ENCODE measurements around the gene SLC11A2.
"Not testable (repeated sequence)": the region's sequence is repeated elsewhere in the genome, so short reads cannot be mapped to it uniquely, and the experiment has no call there.

Gene SLC11A2

DNA sequence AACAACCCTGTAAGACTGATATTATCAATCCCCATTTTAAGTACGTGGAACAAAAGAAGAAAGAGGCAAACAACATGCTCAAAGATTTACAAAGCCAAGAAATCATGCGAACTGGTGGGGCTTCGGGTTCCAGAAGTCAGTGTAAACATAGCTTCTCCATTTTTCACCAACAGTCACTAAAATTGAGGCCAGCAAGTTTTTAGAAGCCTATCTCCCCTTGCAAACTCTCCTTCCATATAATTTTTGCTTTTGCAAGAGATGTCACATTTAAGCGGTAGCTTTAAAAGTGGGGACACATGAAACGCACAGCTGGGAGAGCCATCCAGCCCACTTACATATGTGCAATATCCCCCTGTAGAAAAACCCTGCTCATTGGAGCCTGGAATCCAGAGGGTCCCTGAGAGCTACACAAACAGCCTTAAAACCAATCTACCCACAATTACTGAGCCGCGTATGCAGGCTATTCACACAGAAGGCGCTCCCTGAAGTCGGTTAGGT lies 797 bp downstream of the SLC11A2 start:
- DNase-seq, result no peak

DNA sequence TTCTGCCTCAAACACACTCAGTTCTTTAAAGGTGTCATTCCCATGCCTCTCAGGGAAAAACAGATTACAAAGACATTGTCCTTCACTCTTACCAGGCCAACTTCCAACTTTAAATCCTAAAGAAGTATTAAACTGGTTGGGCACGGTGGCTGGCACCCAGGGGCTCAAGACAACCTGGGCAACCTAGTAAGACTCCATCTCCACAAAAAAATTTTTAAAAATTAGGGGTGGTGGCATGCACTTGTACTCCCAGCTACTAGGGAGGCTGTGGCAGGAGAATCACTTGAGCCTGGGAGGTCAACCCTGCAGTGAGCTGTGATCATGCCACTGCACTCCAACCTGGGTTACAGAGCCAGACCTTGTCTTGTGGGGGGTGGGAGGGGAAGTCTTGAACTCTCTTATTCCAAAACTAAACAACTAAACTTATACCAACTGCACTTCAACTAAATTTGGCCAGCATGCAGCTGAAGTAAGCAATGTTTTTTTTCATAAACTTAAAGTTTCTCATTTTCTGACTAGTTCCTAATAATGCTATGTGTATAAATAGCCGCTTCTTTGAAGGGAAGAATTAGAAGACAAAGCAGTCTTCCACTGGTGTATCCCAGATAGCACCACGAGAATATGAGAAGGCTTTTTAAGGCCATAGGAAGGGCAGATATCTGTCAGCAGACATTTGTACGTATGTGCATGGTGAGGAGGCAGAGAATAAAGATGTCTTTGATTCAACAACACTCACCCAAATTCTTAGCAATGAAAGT lies 2.4 kb downstream of the SLC11A2 start:
- no peak for DNase-seq

DNA sequence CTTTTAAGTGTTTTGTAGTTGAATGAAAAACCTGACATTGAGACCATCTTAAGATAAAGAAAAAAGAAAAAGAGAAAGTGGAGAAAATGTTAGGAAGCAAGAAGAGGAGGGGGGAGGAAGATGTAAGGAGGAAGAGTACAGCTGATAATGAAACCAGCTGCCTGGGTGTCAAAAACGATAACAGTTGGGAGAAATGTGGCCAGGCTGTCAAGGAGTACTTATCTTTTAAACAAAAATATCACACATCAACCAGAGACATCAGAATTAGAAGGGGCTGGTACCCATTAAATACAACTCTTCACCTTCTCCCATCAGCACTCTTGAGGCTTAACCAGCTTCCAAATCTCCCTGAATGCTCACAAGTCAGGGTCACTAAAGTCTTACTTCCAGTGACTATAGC lies 4.5 kb downstream of the SLC11A2 start:
- no peak for DNase-seq

DNA sequence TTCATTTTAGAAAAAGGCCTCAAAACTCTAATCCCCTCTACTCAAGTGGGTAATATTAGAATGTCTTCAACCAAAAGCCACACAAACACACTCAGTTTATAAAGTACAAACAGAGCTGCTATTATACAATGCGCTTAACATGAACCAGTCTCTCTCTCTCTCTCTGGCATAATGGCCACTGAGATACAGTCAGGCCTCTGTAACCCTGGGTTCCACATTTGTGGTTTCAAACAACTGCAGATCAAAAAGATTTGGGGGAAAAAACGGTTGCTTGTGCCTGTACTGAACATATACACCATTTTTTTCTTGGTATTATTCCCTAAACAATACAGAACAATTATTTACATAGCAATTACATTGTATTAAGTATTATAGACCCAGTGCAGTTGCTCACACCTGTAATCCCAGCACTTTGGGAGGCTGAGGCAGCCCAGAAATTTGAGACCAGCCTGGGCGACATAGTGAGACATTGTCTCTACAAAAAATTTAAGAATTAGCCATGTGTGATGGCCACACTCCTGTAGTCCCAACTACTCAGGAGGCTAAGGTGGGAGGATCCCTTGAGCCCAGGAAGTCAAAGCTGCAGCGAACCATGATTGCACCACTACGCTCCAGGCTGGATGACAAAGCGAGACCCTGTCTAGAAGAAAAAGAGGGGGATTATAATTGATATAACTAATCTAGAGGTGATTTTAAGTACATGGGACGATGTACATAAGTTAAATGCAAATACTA lies 5.6 kb downstream of the SLC11A2 start:
- DNase-seq, result no peak

DNA sequence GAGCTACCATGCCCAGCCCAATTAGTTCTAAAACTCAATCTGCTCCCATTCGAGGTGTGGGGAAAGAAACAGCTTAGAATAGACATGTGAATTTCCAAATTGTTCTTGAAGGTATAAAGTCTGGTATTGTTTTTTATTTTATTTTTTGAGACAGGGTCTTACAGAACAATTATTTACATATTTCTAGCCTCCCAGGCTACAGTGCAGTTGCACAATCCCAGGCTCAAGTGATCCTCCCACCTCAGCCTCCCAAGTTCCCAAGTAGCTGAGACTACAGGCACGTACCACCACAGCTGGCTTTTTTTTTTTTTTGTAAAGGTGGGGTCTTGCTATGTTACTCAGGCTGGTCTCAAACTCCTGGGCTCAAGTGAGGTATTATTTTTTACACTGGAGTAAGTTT lies 6.3 kb downstream of the SLC11A2 start:
- no peak for DNase-seq

DNA sequence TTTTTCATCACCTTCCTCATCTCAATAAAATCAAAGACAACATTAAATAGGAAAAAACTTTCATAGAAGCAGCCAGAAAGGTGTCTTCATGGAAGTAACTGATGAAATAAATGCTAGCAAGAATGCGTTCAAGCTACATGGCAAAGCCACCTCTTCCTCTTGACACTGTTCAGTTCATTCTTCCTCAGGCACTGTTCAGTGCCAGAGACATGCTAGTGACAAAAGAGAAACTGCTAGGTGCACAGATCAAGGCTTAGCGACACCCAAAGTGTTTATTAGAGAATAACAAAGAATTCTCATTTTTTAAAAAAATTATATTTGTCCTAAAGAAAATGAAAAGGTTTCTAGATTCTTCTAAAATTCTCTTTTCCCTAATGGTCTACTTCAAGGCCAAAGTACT lies 7.2 kb downstream of the SLC11A2 start:
- DNase-seq, result no peak

DNA sequence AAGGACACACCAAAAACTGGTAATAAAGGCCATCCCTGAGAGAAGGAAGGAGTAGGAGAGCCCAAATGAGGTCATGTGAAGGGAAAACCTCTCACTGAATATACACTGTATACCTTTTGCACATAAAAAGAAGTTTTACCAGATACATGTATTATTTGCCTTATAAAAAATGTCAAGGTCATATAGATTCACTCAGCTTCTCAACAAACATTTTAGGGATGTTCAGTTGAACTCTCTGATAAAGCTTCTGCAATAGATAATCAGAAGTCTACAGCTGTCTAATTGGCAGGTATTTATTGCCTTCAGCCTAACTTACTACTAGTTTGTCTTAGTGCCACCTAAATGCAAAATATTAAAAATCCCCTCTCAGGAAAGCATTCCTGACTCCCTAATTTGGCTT lies 8.7 kb downstream of the SLC11A2 start:
- no peak for DNase-seq

DNA sequence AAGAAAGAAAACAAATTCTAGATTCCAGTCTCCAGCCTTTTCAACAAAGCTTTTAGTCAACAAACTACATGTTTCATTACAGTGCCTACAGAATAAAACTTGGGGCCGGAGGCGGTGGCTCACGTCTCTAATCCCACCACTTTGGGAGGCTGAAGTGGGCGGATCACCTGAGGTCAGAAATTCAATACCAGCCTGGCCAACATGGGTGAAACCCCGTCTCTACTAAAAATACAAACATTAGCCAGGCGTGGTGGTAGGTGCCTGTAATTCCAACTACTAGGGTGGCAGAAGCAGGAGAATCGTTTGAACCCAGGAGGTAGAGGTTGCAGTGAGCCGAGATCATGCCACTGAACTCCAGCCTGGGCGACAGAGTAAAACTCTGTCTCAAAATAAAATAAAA lies 11.7 kb downstream of the SLC11A2 start:
- DNase-seq, result not testable (repeated sequence)

DNA sequence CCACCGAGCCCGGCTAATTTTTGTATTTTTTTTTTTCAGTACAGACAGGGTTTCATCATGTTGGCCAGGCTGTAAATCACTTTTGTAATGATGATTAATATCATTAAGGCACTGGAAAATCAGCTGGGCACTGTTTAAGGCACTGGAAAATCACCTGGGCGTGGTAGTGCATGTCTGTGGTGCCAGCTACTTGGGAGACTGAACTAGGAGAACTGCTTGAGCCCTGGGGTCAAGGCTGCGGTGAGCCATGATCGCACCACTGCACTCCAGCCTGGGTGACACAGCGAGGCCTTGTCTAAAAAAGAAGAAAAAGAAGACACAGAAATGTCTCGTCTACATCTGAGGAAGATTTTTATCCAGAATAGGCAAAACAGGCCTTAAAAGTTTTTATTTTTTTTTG lies 12.7 kb downstream of the SLC11A2 start:
- DNase-seq, result no peak

DNA sequence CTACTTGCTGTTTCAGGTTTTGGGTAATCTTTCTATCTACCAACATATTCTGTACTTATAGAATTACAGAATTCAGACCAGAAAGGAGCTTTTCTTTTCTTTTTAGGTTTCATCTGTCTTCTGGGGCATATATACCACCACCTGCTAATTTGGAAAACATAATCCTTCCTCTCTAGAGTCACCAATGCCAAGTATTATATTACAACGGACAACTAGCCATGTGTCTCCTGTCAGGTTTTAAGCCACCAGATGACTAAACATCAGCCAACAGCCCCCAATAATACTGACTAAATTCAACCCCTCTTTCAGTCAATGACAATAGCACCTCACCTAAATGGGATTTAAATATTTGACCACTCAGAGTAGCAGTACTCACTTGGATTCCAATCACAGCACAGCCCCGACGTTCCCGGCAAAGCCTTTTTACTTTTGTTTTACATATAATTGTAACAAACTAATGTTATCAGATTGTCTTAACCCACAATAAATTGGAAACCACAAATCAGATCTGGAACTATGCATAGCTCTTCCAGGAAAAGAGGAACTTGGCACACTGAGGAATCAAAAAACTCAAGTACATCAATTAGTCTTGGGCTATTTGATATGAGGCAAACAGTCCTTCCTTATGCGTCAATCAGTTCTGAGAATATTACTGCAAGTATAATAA lies 13.5 kb downstream of the SLC11A2 start:
- no peak for DNase-seq

DNA sequence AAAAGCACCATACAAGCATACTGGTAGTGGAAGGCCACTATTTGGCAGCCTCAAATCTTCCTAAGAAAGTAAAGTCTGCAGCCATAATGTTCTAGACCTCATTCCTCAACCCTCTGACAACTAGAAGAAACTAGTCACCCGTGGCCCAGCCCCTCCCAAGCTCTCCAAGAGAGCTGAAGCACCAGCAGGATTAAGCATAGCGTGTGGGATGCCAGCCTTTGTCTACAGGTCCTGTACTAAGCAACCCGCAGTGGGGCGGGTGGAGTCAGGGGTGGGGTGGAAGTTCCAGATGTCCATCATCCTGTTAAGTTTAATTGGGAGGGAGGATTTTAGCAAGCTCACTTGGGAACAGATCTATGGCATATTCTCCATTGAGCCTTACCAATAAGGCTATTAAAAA lies 14.2 kb downstream of the SLC11A2 start:
- DNase-seq, result no peak

DNA sequence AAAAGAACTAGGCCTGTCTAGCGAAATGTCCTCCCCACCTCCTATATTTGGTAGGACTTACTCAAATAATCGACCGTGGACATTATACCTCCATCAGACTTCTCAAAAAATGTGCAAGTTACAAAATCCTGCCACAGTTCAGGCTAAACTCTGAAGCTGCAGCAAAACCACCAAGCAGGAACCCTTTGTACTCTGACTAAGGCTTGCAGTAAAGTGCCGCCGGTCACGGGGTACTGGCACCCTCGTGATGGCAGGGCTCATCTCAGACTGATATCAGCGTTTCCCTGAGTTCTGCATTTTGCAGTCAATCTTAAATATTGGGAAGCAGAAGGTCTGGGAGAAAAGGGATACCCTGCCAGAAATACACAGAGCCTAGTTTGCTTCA lies 17.1 kb downstream of the SLC11A2 start:
- DNase-seq, result peak; percentile 73

DNA sequence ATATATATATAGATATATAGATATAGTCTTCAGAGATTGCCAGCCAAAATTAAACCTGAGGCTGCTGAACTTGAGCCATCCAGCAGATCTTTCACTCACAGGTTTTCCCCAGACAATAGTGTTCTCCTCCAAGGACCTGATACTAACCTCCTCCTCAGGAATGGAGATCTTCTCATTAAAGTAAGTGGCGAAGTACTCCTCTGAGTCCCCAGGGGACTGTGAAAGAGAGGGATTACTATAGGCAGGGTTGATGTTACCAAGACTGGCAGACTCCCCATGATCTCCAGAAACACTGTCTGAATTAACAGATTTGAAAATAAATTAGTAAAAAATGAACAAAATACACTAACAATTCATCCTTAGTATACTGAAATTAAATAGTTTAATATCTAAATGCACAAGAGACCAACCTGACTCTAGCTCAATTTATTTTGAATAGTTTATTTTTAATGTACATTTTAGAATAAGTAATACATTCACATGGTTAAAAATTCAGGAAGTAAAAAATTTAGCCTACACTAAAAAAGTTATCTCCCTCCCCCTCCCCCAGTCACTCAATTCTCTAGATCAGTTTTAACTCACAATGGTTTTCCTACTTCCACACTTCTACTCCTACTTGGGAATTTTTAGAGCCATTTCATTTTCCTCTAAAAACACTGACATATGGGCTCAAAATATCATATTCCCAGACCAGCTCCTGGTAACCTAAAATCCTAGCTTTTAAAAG lies 17.7 kb downstream of the SLC11A2 start:
- DNase-seq, result no peak

DNA sequence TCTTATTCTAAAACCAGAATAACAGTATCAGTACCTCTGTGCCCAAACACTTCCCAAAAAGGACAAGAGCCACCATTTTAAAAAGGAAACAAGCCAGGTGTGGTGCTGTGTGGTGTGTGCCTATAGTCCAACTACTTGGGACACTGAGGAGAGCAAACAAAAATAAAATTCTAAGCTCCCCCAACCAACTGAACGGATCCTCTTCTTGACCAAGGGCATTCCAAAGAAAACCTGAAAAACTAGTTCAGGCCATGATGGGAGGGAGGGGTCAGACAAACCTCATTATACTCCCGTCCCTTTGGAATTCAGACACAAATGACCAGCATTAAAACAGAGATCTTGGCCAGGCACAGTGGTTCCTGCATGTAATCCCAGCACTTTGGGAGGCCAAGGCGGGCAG lies 20.5 kb downstream of the SLC11A2 start:
- DNase-seq, result no peak

DNA sequence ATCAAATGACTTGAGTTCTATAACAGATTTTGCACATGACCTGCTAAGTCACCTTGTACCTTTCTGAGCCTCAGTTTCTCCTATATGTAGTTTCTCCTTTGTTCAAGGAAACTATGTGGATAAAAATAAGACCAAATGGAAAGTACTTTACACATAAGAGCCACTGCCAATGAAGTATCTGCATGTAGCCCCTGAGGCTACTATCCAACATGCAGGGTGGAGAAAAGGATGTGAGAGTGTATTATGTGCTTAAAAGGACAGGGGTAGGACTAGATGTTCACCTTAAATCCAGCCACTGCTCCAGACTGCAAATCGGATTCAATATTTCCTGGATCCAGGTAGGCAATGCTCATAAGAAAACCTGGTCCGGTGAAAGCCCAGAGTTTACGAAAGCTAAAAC lies 21.2 kb downstream of the SLC11A2 start:
- no peak for DNase-seq

DNA sequence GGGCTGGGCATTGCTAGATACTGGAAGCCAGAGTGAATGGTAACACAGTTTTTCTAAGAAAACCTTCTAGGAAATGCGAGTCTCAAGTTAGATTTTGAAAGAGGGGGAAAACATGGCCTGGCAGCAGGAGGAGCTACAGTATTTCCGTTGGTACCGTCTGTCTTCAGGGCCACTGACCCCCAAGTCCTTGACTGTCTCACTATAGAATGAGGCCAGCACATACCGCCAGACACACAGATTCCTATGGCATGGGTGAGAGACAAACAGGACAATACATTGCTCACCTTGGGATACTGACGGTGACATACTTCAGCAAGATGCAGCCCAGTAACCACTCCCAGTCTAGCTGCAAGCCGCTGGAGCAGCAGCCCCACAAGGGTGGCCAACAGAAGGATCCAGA lies 21.7 kb downstream of the SLC11A2 start:
- no peak for DNase-seq

DNA sequence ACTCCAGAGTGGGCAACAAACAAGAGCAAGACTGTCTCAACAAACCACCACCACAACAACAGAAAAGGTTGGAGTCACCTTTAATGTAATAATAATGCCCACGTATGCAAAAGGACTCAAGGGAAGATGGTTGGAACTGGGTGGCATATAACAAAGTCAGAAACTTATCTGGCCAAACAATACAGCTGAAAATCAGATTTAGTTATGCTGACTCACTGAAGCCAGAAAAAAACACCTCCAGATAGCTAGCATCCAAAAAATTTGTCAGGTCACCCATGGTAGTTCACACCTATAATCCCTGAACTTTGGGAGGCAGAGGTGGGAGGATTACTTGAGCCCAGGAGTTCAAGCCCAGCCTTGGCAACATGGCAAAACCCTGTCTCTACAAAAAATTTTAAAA lies 24.4 kb downstream of the SLC11A2 start:
- no peak for DNase-seq

DNA sequence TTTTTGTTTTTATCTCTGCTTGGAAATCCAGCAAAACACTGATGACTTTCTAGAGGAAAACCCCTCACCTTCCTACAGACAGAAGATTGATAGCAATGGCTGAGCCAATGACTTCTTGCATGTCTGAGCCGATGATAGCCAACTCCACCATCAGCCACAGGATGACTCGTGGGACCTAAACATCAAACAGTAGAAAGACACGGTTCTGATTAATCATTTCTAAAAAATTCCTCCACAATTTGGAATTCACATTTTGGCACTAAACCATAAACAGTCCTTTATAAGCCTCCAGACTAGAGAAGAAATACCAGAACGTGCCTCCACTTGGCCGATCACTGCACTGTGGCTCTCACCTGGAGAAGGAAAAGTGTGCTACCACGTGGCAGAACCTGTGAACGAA lies 25.9 kb downstream of the SLC11A2 start:
- no peak for DNase-seq

DNA sequence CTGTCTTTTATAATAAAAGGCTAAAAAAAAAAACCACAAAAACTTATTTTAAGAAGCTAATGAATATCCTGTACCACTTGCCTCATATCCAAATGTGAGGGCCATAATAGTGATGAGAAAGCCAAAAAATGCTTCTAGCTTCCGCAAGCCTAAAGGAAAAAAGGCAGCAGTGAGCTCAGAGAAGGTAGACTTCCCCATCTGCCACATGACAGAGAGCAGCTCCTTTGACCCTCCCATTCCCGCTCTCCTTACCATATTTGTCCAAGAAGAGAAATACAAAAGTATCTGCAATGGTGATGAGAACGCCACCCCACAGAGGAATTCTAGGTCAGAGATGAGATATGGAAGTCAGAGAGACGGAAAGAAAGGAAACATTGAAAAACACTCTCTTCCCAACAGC lies 27.1 kb downstream of the SLC11A2 start:
- no peak for DNase-seq

DNA sequence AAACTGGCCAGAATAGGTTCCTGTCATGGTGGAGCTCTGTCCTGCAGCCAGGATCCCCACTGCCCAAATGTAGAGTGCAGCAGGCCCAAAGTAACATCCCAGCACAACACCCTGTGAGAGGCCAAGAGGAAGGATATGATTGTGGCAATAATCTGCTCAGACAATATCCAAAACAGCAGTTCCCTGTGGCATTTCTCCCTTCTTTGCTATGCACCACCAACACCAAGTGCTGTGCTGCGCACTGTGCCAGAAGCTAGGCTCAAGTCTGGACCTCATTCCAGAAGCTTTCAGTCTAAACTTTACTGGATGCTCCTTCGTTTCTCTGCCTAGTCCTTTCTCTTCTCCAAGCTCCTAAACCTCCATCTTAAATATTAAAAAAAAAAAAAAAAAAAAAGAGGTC lies 33.4 kb downstream of the SLC11A2 start:
- DNase-seq, result no peak

DNA sequence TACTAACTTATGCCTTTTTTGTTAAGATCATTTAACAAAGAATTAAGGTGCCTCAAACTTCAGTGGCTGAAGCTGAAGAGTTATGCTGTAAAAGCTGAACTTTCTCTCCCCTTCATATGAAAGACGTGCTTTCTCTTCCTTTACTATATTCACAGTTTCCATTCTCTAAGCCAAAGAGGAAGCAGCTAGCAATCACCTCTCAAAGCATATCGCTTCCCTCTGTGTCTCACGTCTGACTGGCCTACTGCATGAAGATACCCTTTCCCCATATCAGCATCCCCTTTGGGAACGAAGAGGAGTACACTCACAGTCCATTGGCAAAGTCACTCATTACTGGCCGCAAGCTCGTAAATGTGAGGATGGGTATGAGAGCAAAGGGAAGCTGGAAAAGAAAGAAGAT lies 34.9 kb downstream of the SLC11A2 start:
- DNase-seq, result no peak

DNA sequence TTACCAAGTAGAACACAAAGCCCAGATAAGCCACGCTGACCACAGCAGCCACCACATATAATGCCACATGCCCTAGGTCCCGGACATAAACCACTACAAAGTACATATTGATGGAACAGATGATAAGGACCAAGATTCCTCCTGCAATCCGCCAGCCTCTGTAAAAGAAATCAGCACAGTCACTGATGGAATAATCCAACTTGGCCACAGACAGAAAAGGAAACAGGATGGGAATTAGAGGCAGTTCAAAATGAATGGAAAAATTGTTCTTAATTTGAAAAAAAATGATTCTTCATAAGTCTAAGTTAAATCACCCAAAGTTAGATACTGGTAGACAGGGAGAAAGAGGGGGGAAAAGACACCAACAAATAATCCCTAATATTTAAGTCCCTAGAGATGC lies 35.4 kb downstream of the SLC11A2 start:
- no peak for DNase-seq

DNA sequence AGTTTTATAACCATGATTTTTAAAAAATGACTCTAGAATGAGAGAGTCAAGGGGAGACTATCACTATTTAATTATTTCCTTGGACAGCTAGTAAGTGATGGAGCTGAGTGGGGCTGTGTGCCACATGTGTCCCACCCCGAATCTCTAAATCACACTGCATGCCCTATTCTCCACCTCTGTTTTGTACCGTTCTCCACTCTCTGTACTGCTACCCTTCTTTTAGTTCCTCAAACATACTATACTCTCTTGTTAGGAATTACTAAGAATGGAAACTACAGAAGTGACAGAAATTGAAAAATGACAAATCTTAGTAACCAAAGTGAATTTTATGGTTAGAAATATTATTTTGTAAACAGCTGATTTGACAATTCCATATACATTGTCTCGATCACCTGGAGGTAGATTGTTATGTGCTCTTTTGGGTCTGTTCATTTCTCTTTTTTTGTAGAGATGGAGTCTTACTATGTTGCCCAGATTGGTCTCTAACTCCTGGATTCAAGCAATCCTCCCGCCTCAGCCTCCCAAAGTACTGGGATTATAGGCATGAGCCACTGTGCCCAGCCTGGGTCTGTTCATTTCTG lies 35.9 kb downstream of the SLC11A2 start:
- no peak for DNase-seq
